Stimulated activated CD4-positive, alpha-beta T cell treated with anti-CD3 and anti-CD28 coated beads, Interleukin-1b, Interleukin-23, amount 100 ng/mL, for 4 hours (primary cell): Measurements from ENCODE around the gene RAPGEF1.

Source experiments
- DNase-seq, 2 donors: peaks; one replicate each; pipeline ENCODE4 v3.0.0-alpha.2; 2020; ENCODE audit warnings: low read depth in 2 of 2

Gene RAPGEF1

GRCh38 chr9:131707733-131708157 is 32.1 kb downstream of the RAPGEF1 start:
- DNase-seq = no peak

DNA sequence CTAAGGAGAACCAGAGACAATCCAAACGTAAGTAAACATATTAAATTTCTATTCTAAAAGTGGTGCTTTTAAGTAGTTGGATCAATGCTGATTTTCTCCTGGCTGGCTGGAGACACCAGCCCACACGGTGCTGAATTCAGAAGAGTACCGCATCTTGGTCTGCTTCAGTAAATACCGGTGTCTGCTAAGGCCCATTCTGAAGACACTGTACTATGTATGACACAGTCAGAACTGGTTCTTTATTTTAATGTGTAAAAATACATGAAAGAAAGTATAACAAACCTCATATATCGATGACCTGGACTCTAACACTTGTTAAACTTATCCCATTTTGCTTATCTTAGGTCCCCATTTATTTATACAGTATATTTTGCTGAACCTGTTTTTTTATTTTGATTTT is 32.8 kb downstream of the RAPGEF1 start:
- DNase-seq = no peak

DNA sequence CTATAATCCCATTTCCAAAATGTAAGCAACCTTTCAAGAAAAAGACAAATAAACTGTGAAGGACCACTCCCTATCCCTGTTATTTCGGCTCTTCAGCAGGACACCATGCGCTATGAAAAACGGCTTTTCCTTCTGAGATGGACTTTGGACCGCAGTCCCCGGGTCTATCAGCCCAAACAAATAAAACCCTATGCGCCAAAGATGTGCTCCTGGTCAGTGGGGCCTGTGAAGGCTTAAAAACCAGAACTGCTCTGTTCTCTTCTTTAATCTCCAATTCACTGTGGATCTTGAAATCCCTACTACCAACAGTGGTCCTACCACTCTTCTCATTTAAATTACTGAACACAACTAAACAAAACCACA is 33.3 kb downstream of the RAPGEF1 start:
- DNase-seq = no peak

- DNase-seq = no peak
Observed at GRCh38 chr9:131704988-131705387, 34.9 kb downstream of the RAPGEF1 start.

GRCh38 chr9:131704141-131704983 is 35.5 kb downstream of the RAPGEF1 start:
- DNase-seq = no peak

DNA sequence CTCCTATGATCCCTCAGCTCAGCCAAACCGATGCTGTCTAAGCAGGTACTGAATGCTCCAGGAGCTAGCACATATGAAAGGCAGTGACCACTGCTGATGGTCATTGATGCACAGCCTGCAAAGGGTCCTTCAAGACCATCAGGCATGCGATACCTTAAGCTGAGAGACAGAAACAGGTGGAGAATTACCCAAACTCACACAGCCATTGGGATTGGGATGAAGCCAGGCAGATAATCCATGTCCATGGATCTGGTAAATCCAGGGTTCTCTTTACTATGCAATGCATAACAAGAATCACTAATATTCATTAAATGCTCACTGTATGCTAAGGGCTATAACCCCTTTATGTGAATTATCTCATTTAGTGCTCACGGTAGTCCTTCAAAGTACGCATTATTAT is 36.2 kb downstream of the RAPGEF1 start:
- DNase-seq = no peak

DNA sequence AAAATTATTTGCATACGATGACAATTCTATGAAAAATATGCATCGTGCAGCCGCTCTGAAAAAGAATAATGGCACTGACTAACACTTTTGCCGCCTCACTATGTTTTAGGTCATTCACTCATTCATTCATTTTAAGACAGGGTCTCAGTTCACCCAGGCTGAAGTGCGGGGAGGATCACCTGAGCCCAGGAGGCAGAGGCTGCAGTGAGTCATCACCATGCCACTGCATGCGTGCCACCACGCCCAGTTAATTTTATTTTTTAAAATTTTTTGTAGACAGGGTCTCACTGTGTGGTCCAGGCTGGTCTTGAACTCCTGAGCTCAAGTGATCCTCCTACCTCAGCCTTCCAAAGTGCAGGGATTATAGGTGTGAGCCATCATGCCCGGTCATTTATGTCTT is 37.0 kb downstream of the RAPGEF1 start:
- no peak for DNase-seq

GRCh38 chr9:131701789-131702337 is 38.0 kb downstream of the RAPGEF1 start:
- no peak for DNase-seq

DNA sequence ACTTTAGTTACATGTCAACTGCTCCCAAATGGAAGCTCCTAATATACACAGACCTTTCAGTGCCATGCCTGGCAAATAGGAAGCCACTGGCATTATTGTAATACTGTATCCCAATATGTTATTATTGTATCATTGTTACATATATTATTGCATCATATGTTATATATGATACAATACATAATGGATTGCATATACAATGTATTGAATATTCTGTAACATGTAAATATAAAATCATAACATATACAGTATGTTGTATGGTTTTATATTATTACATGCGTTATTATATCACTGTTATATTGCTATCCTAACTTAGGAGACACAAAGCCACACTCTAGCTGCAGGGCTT is 38.5 kb downstream of the RAPGEF1 start:
- DNase-seq = no peak

DNA sequence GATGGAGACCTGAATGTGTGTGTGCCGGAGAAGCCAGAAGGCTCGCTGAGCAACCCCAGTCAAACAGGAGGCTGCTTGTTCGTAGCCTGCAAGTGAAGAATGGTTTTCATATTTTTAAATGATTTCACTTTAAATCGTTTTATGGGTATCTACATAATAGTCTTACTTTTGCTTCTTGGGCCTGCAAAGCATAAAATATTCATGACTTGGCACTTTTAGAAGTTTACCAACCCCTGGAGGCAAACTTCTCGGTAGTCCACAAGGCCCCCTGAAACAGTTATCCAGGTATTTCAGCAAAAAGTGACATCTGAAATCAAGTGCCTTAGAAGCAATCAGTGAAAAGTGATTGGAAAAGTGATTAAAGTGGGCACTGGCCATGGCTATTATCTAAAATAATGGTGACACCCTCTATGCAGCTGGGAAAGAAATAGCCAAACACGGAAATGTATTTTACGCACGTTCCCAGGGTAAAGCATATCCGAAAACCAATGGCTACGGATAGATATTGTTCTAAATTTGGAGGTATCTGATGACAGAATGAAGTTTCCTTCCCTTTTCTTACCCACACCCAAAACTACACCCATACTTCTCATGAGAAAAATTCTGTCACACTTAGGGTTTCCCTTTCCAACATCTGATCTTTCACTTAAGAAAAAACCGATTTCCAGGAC is 39.0 kb downstream of the RAPGEF1 start:
- no peak for DNase-seq

GRCh38 chr9:131700076-131700475 is 39.8 kb downstream of the RAPGEF1 start:
- no peak for DNase-seq

DNA sequence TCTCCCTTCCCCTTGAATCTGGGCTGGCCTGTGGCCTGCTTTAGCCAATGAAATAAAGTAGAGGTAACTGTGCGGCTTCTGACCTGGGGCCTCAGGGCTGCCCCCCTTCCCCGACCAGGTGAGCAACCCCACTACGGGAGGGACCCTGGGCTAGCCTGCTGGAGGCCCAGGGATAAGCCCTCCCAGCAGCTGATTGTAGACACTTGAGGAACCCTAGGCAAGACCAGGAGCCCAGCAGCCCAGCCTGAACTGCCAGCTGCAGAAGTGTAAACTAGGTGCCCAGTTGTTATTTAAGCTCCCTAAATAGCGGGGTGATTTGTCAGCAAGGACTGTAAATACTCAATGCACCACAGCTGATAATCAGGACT is 41.3 kb downstream of the RAPGEF1 start:
- no peak for DNase-seq

DNA sequence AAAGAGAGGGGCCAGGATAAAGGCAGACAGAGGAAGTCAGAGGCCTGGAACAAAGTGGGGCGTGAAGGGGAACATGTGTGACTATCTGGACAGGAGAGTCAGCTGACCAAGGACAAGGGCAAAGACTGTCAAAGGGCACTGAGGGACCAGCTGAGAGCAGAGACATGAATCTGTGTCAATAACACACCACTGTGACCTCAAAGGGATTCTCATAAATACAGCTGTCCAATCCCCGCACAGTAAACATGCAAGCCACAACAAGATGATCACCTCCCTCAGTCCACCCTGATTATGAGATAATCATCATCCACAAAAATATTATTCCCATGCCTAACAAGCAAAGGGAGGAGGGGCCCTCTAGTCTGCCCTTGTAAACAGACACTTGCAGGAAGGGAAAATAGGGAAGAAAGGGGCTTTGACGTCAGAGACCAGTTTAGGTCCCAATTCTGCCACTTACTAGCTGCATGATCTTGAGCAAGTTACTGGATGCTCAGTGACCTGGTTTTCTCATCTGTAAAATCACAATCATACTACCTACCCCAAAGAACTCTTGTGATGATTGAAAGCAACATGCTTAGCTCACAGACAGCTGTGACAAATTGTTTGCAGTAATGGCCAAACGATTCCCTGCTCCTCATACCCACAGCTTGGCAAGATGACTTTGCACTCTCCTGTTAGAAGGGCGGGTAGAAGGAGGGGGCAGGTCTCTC is 41.8 kb downstream of the RAPGEF1 start:
- no peak for DNase-seq

GRCh38 chr9:131697097-131697496 is 42.8 kb downstream of the RAPGEF1 start:
- no peak for DNase-seq

- DNase-seq = no peak
Observed at GRCh38 chr9:131695836-131696460, 43.9 kb downstream of the RAPGEF1 start.

- no peak for DNase-seq
Observed at GRCh38 chr9:131695366-131695765, 44.5 kb downstream of the RAPGEF1 start.

- DNase-seq = no peak
Observed at GRCh38 chr9:131693651-131694597, 46.0 kb downstream of the RAPGEF1 start.

GRCh38 chr9:131692612-131693562 is 47.0 kb downstream of the RAPGEF1 start:
- no peak for DNase-seq

GRCh38 chr9:131691969-131692611 is 47.8 kb downstream of the RAPGEF1 start:
- DNase-seq = no peak
